8988T (cell line): ENCODE measurements around the gene PLS3.
"Not testable (repeated sequence)": the region's sequence is repeated elsewhere in the genome, so short reads cannot be mapped to it uniquely, and the experiment has no call there.

Experiments
- DNase-seq: peaks from one replicate; pipeline ENCODE4 v3.0.0; 2011

The PLS3 gene

GRCh38 chrX:115560978-115561604 is at the start of gene PLS3:
Gene PLS3 (plus strand): TSS chrX:115561174. CDS start chrX:115610251, 49,077 bp downstream.
- peak; percentile 40 for DNase-seq

GRCh38 chrX:115518113-115518512 is 42.9 kb upstream of the PLS3 start:
- DNase-seq: no peak

- no peak for DNase-seq
Measured at GRCh38 chrX:115521741-115522140, 39.2 kb upstream of the PLS3 start.

- no peak for DNase-seq
Measured at GRCh38 chrX:115522952-115523351, 38.0 kb upstream of the PLS3 start.

GRCh38 chrX:115525486-115525885 is 35.5 kb upstream of the PLS3 start:
- DNase-seq: no peak

- DNase-seq: no peak
Measured at GRCh38 chrX:115531818-115532403, 29.1 kb upstream of the PLS3 start.

- no peak for DNase-seq
Measured at GRCh38 chrX:115533485-115533884, 27.5 kb upstream of the PLS3 start.

GRCh38 chrX:115534383-115534782 is 26.6 kb upstream of the PLS3 start:
- no peak for DNase-seq

- no peak for DNase-seq
Measured at GRCh38 chrX:115535421-115535820, 25.6 kb upstream of the PLS3 start.

- DNase-seq: no peak
Measured at GRCh38 chrX:115535844-115536243, 25.1 kb upstream of the PLS3 start.

- DNase-seq: no peak
Measured at GRCh38 chrX:115539841-115540240, 21.1 kb upstream of the PLS3 start.

GRCh38 chrX:115541045-115541444 is 19.9 kb upstream of the PLS3 start:
- DNase-seq: not testable (repeated sequence)

- no peak for DNase-seq
Measured at GRCh38 chrX:115547448-115547847, 13.5 kb upstream of the PLS3 start.

- no peak for DNase-seq
Measured at GRCh38 chrX:115549008-115549407, 12.0 kb upstream of the PLS3 start.

GRCh38 chrX:115553171-115553570 is 7.8 kb upstream of the PLS3 start:
- DNase-seq: no peak

- no peak for DNase-seq
Measured at GRCh38 chrX:115559672-115560071, 1.3 kb upstream of the PLS3 start.

- no peak for DNase-seq
Measured at GRCh38 chrX:115560211-115560977, 580 bp upstream of the PLS3 start.

- DNase-seq: no peak
Measured at GRCh38 chrX:115561605-115562479, 868 bp downstream of the PLS3 start.

- DNase-seq: no peak
Measured at GRCh38 chrX:115562480-115562847, 1.5 kb downstream of the PLS3 start.

- no peak for DNase-seq
Measured at GRCh38 chrX:115563633-115564162, 2.7 kb downstream of the PLS3 start.

- DNase-seq: no peak
Measured at GRCh38 chrX:115564243-115564642, 3.3 kb downstream of the PLS3 start.

- DNase-seq: no peak
Measured at GRCh38 chrX:115565888-115566287, 4.9 kb downstream of the PLS3 start.

- DNase-seq: no peak
Measured at GRCh38 chrX:115571712-115572111, 10.7 kb downstream of the PLS3 start.
